ENCODE measurements around the gene PHACTR1. TPM values are rescaled to one million over a fixed set of nuclear protein-coding genes. Genes with fewer than 3 reads are reported as not detected.

Gene PHACTR1
- total and polyA plus RNA-seq, 7 donors: 0.60 to 7.5 (median 3.7) TPM

GRCh38 chr6:12976366-12976765, 259.8 kb downstream of the PHACTR1 start:
- H3K27ac ChIP-seq: no peak overlapping the region
- no peak for DNase-seq
- H3K4me1 ChIP-seq: no peaks in the 10 kb centered on the region
- H3K27me3 ChIP-seq: no peaks in the 10 kb centered on the region
- intact Hi-C loops (cut with DNase I): no loop called here
- WGBS, 2 donors: 82 to 89% methylated on average over 5 of the region's 5 CpGs
- no peaks in the 10 kb centered on the region for H3K9me3 ChIP-seq
- no peaks in the 10 kb centered on the region for H3K36me3 ChIP-seq
- no peak overlapping the region for H3K4me3 ChIP-seq
- TF ChIP-seq POLR2A (IDR thresholded peaks at IDR 0.05) (no peak), POLR2AphosphoS5 (IDR thresholded peaks at IDR 0.05) (no peak), EP300 (IDR thresholded peaks at IDR 0.05) (no peak), CTCF (IDR thresholded peaks at IDR 0.05) (no peak)

- Histone ChIP-seq H3K9me3 (no peaks in the 10 kb centered on the region), H3K4me1 (no peaks in the 10 kb centered on the region), H3K27ac (no peak overlapping the region), H3K4me3 (no peak overlapping the region), H3K36me3 (no peaks in the 10 kb centered on the region), H3K27me3 (no peaks in the 10 kb centered on the region)
- TF ChIP-seq EP300 (IDR thresholded peaks at IDR 0.05) (no peak), POLR2A (IDR thresholded peaks at IDR 0.05) (no peak), POLR2AphosphoS5 (IDR thresholded peaks at IDR 0.05) (no peak), CTCF (IDR thresholded peaks at IDR 0.05) (no peak)
- DNase-seq: no peak
- intact Hi-C loops (cut with DNase I): no loop called here
- WGBS, 2 donors: 91 to 94% methylated on average over 3 of the region's 3 CpGs
These were observed 260.6 kb downstream of the PHACTR1 start for GRCh38 chr6:12977206-12977605.

GRCh38 chr6:12977806-12978205, 261.2 kb downstream of the PHACTR1 start:
- 77 to 91% methylated on average over 4 of the region's 4 CpGs for WGBS, 2 donors
- Histone ChIP-seq H3K36me3 (no peaks in the 10 kb centered on the region), H3K27ac (no peak overlapping the region), H3K4me3 (no peak overlapping the region), H3K4me1 (no peaks in the 10 kb centered on the region), H3K27me3 (no peaks in the 10 kb centered on the region), H3K9me3 (no peaks in the 10 kb centered on the region)
- TF ChIP-seq POLR2AphosphoS5 (IDR thresholded peaks at IDR 0.05) (no peak), POLR2A (IDR thresholded peaks at IDR 0.05) (no peak), EP300 (IDR thresholded peaks at IDR 0.05) (no peak), CTCF (IDR thresholded peaks at IDR 0.05) (no peak)
- no peak for DNase-seq
- intact Hi-C loops (cut with DNase I): no loop called here

- WGBS, 2 donors: 87 to 92% methylated on average over 4 of the region's 4 CpGs
- Histone ChIP-seq H3K4me3 (no peak overlapping the region), H3K4me1 (no peaks in the 10 kb centered on the region), H3K36me3 (no peaks in the 10 kb centered on the region), H3K9me3 (no peaks in the 10 kb centered on the region), H3K27me3 (no peaks in the 10 kb centered on the region), H3K27ac (no peak overlapping the region)
- no peak for DNase-seq
- no peak for TF ChIP-seq POLR2AphosphoS5 (IDR thresholded peaks at IDR 0.05)
- TF ChIP-seq CTCF (IDR thresholded peaks at IDR 0.05): no peak
- TF ChIP-seq POLR2A (IDR thresholded peaks at IDR 0.05): no peak
- no peak for TF ChIP-seq EP300 (IDR thresholded peaks at IDR 0.05)
- intact Hi-C loops (cut with DNase I): no loop called here
These were observed 264.2 kb downstream of the PHACTR1 start for GRCh38 chr6:12980741-12981140.

- no peak for DNase-seq
- Histone ChIP-seq H3K9me3 (no peaks in the 10 kb centered on the region), H3K4me3 (no peak overlapping the region), H3K36me3 (no peaks in the 10 kb centered on the region), H3K27ac (no peak overlapping the region), H3K27me3 (no peaks in the 10 kb centered on the region), H3K4me1 (no peaks in the 10 kb centered on the region)
- TF ChIP-seq POLR2A (IDR thresholded peaks at IDR 0.05): no peak
- no peak for TF ChIP-seq CTCF (IDR thresholded peaks at IDR 0.05)
- no peak for TF ChIP-seq EP300 (IDR thresholded peaks at IDR 0.05)
- TF ChIP-seq POLR2AphosphoS5 (IDR thresholded peaks at IDR 0.05): no peak
- WGBS, 2 donors: 81 to 85% methylated on average over 2 of the region's 2 CpGs
- intact Hi-C loops (cut with DNase I): no loop called here
These were observed 268.2 kb downstream of the PHACTR1 start for GRCh38 chr6:12984776-12985175.
